ENCODE measurements around the gene GNB2.
"Not testable (repeated sequence)": the region's sequence is repeated elsewhere in the genome, so short reads cannot be mapped to it uniquely, and the experiment has no call there.

GNB2 gene

DNA sequence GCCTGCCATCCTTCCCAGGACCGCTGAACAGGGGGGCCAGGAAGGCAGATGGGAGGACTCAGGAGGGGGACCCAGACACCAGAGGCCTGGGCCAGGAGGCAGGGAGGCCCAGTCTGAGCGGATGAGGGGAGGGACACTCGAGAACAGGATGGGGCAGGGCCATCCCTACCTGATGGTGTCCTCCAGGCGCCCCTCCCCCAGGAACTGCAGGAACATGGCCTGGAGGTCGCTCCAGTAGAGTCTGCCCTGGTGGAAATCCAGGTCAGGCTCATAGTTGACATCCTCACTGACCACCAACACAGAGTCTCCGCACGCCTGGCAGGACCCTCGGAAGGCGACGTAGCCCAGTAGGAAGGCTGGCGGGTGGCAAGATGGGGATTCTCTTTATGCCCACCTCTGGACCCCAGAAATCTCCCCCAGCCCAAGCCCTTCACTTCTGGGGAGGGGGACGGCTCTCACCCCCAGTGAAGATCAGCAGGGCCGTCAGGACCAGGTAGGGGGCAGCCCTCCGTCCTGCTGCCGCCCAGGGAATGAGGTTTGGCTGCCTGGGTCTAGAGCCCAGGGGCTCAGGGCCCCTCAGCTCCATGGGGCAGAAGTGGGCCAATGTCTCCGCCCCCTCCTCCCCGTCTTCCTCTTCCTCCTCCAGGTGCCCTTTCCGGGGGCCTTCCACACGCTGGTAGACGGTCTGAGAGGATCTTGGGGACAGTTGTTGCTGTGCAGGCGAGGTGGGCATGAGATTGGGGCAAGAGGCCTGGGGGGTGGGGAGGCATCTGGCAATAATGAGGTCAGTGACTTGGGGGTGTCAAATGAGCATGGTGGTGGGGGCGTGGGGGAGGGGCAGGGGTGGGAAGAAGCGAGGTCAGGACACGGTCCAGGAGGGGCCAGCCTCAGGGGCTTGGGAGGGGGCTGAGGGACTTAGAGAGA lies 32.8 kb upstream of the GNB2 start:
- Histone ChIP-seq H3K9ac (ENCODE audit: low read depth in 1 of 2, low read length in 2 of 2) (no peak overlapping the region), H3K9me3 (ENCODE audit: control insufficient read depth in 1 of 2, low read length in 2 of 2) (no peaks in the 10 kb centered on the region), H3K4me1 (ENCODE audit: control insufficient read depth in 1 of 2, insufficient read depth in 2 of 2, low read length in 2 of 2) (peaks cover 4 to 8% of the 10 kb centered on the region in 2 donors), H3K36me3 (ENCODE audit: control insufficient read depth in 1 of 2, insufficient read depth in 2 of 2, low read length in 2 of 2) (no peaks in the 10 kb centered on the region), H3K27me3 (ENCODE audit: control insufficient read depth in 1 of 2, insufficient read depth in 2 of 2, low read length in 2 of 2) (peaks cover 3 to 8% of the 10 kb centered on the region in 2 donors), H3K27ac (ENCODE audit: low read depth, low read length) (no peak overlapping the region), H3K4me3 (ENCODE audit: low read depth in 1 of 2, low read length in 2 of 2) (no peak overlapping the region)

DNA sequence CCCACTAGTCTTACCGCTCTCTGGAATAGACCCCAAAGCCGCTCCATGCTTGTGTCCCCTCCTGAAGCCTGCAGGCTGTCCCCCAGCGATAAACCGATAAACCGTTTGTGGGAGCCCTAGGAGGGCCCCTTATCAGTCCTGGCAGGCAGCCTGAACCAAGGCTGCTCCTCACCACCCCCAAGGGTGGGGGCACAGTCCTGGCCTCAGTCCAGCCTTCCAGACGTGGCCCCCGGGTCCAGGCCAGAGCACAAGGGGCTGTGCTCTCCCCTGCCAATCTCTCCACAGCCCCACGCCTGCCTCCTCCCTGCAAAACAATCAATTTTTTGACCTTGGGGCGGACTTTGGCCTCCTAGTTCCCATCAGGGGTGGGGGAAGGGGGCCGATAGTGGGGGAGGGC lies 32.1 kb upstream of the GNB2 start, which contains the start of gene TFR2:
Gene TFR2 (minus strand): TSS at position 90 of the 397 bp plus-strand sequence. CDS start 43 bp downstream, at position 47.
- Histone ChIP-seq H3K9ac (ENCODE audit: low read depth in 1 of 2, low read length in 2 of 2) (no peak within 1 kb of the TSS), H3K4me1 (ENCODE audit: control insufficient read depth in 1 of 2, insufficient read depth in 2 of 2, low read length in 2 of 2) (peaks cover 4 to 8% of the 10 kb centered on the region in 2 donors), H3K9me3 (ENCODE audit: control insufficient read depth in 1 of 2, low read length in 2 of 2) (no peaks in the 10 kb centered on the region), H3K36me3 (ENCODE audit: control insufficient read depth in 1 of 2, insufficient read depth in 2 of 2, low read length in 2 of 2) (no peaks in the 10 kb centered on the region), H3K4me3 (ENCODE audit: low read depth in 1 of 2, low read length in 2 of 2) (no peak within 1 kb of the TSS), H3K27ac (ENCODE audit: low read depth, low read length) (no peak within 1 kb of the TSS), H3K27me3 (ENCODE audit: control insufficient read depth in 1 of 2, insufficient read depth in 2 of 2, low read length in 2 of 2) (peaks cover 3 to 11% of the 10 kb centered on the region in 2 donors)

DNA sequence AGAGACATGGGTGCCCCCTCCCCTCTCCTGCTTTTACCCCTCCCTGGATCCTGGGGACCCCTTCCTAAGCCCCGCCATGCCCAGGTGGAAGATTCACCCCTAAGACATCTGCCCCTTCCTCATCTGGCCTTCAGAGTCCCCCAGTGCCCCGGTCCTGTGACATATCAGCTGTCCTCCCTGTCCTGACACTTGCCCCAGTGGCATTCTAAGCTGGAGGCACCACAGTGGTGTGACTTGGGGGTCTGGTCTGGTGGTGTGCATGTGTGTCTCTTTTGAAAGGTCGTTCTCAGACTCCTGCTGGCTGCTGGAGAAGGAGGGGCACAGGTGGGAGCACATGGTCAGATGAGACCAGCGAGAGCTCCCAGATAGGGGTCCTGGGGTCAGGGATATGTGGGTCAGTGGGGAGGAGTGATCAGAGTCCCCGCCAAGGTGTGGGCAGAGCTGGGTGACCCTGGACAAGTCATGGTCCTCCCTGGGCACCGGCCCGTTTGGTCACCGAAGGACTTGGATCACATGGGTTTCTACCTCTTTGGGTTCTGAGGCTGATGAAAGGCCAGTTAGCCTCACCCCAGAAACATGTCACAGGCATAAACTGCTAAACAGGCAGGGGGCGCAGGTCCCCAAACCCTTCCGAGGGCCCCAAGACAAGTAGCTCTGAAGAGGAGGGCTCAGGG lies 31.5 kb upstream of the GNB2 start:
- H3K9ac ChIP-seq (ENCODE audit: low read depth in 1 of 2, low read length in 2 of 2): no peak overlapping the region
- no peaks in the 10 kb centered on the region for H3K9me3 ChIP-seq (ENCODE audit: control insufficient read depth in 1 of 2, low read length in 2 of 2)
- no peak overlapping the region for H3K4me3 ChIP-seq (ENCODE audit: low read depth in 1 of 2, low read length in 2 of 2)
- no peak overlapping the region for H3K27ac ChIP-seq (ENCODE audit: low read depth, low read length)
- H3K4me1 ChIP-seq (ENCODE audit: control insufficient read depth in 1 of 2, insufficient read depth in 2 of 2, low read length in 2 of 2): peaks cover 4 to 8% of the 10 kb centered on the region in 2 donors
- peaks cover 3 to 12% of the 10 kb centered on the region in 2 donors for H3K27me3 ChIP-seq (ENCODE audit: control insufficient read depth in 1 of 2, insufficient read depth in 2 of 2, low read length in 2 of 2)
- H3K36me3 ChIP-seq (ENCODE audit: control insufficient read depth in 1 of 2, insufficient read depth in 2 of 2, low read length in 2 of 2): no peaks in the 10 kb centered on the region

DNA sequence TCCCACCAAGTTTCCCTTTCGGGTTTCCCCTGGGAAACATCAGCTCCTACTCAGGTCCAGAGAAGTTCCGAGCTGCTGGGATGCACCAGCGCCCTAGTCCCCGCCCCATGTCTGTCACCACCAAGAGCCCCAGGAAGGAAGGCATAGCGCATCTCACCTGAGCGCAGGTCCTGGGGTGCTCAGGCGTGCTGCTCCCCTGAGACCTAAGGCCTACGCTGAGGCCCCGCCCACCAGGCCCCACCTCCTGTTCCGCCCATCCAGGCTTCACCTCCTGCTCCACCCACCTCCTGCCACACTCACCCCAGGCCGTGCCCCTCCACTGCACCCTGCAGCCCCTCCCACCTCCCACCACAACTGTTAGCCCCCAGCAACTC lies 31.0 kb upstream of the GNB2 start:
- H3K27me3 ChIP-seq (ENCODE audit: control insufficient read depth in 1 of 2, insufficient read depth in 2 of 2, low read length in 2 of 2): peaks cover 3 to 12% of the 10 kb centered on the region in 2 donors
- no peak overlapping the region for H3K4me3 ChIP-seq (ENCODE audit: low read depth in 1 of 2, low read length in 2 of 2)
- H3K4me1 ChIP-seq (ENCODE audit: control insufficient read depth in 1 of 2, insufficient read depth in 2 of 2, low read length in 2 of 2): peaks cover 4 to 8% of the 10 kb centered on the region in 2 donors
- H3K9me3 ChIP-seq (ENCODE audit: control insufficient read depth in 1 of 2, low read length in 2 of 2): no peaks in the 10 kb centered on the region
- no peaks in the 10 kb centered on the region for H3K36me3 ChIP-seq (ENCODE audit: control insufficient read depth in 1 of 2, insufficient read depth in 2 of 2, low read length in 2 of 2)
- H3K9ac ChIP-seq (ENCODE audit: low read depth in 1 of 2, low read length in 2 of 2): no peak overlapping the region
- H3K27ac ChIP-seq (ENCODE audit: low read depth, low read length): no peak overlapping the region

DNA sequence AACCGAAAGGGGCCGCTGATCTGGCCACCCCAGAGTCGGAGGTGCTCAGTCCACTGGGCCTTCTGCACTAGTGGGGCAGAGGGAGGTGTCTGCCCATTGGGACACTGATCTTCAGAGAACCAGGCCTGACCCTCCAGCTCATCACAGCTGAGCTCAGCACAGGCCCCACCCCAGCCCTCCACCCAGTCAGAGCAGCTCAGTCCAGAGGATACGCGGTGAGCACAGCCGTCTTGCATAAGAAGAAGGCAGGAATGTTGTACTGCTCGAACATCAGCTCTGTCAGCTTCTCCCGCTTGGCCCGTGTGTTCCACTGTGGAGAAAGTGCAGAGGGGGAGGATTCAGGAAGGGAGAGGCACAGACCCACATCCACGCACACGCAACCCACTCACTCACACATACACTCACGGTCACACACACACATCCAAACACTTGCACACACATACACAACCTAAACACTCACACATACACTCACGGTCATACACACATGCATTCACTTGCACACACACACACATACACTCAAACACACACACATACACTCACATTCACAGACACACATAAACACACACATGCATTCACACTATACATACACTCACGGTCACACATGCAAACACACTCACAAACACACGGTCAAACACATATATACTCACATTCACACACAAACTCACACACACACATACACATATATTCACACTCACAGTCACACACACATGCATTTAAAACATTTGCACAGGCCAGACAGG lies 23.5 kb upstream of the GNB2 start:
- no peaks in the 10 kb centered on the region for H3K4me1 ChIP-seq (ENCODE audit: control insufficient read depth in 1 of 2, insufficient read depth in 2 of 2, low read length in 2 of 2)
- no peaks in the 10 kb centered on the region for H3K36me3 ChIP-seq (ENCODE audit: control insufficient read depth in 1 of 2, insufficient read depth in 2 of 2, low read length in 2 of 2)
- H3K9ac ChIP-seq (ENCODE audit: low read depth in 1 of 2, low read length in 2 of 2): no peak overlapping the region
- H3K4me3 ChIP-seq (ENCODE audit: low read depth in 1 of 2, low read length in 2 of 2): no peak overlapping the region
- H3K27me3 ChIP-seq (ENCODE audit: control insufficient read depth in 1 of 2, insufficient read depth in 2 of 2, low read length in 2 of 2): peaks cover 9 to 12% of the 10 kb centered on the region in 2 donors
- no peak overlapping the region for H3K27ac ChIP-seq (ENCODE audit: low read depth, low read length)
- H3K9me3 ChIP-seq (ENCODE audit: control insufficient read depth in 1 of 2, low read length in 2 of 2): no peaks in the 10 kb centered on the region

DNA sequence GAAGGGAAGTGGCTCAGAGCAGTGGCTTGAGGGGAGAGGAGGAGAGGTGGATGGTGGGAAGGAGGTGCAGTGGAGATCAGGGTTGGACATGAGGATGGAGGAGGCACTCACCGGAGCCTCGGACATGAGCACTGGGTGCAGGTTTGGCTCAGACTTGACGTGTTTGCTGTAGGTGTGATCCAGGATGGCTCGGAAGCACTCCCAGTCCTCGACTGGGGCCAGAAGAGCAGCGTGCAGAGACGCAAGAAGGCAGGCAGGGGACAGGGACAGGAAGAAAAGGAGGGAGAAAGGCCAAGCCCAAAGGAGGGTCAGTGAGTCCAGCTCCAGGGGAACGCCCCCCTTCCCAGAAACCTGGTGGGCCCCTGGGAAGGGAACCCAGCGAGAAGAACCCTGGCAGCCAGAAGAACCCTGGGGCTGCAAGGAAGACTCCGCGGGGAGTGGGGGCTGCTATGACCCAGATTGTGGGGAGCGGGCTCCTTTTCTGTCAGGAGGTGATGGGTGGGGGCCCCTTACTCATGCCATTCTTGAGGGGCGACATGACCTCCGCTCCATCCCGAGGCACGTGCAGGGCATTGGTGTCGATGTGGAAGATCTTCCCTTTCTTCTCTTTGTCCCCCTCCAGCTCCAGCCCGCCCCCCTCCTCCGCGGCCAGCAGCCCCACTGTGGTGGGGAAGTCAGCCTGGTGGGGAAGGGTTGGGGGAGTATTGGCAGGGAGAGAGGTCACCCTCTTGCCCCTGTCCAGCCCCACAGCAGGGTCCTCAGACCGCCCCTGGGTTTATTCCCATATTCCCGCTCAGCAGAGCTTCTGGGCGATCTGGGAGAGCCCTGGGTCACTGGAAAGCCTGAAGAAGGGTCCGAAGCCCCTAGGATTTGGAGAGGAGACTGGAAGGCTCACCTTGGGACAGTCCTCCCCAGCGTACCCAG lies 18.4 kb upstream of the GNB2 start:
- no peak overlapping the region for H3K4me3 ChIP-seq (ENCODE audit: low read depth in 1 of 2, low read length in 2 of 2)
- no peaks in the 10 kb centered on the region for H3K36me3 ChIP-seq (ENCODE audit: control insufficient read depth in 1 of 2, insufficient read depth in 2 of 2, low read length in 2 of 2)
- H3K9me3 ChIP-seq (ENCODE audit: control insufficient read depth in 1 of 2, low read length in 2 of 2): no peaks in the 10 kb centered on the region
- no peaks in the 10 kb centered on the region for H3K4me1 ChIP-seq (ENCODE audit: control insufficient read depth in 1 of 2, insufficient read depth in 2 of 2, low read length in 2 of 2)
- peaks cover 25 to 28% of the 10 kb centered on the region in 2 donors for H3K27me3 ChIP-seq (ENCODE audit: control insufficient read depth in 1 of 2, insufficient read depth in 2 of 2, low read length in 2 of 2)
- no peak overlapping the region for H3K27ac ChIP-seq (ENCODE audit: low read depth, low read length)
- H3K9ac ChIP-seq (ENCODE audit: low read depth in 1 of 2, low read length in 2 of 2): no peak overlapping the region

DNA sequence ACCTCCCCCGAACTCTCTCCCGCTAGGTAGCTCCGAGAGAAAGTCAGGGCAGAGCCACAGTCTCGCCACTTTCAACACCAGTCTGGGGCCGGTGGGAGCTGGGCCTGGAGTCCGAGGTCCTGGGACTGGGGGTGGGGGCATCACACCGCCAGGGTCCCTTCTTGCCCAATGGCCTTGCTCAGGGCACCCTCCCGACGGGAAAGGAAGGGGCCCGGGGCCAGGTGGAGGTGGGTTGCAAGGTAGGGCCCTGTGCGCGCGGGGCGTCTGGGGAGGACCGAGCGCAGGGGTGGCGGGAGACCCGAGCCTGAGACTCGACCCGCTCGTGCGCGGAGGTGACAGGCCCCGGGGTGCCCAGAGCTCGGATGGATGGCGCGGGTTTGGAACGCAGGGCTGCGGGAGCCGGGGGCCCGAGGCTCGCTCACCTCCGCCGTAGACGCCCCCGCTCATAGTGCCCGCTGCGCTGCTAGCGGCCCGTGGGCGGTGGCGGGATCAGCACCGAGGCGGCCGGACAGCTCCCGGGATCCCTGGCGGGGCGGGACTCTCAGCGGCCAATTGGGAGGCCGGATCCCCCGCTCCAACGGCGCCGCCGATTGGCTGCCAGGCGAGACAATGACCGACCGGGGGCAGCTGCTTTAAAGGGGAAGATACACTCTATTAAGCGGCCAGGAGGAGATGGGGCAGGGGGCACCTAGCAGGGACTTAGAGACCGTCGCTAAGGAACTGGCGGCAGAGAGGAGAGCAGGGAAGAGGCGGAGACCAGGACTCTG lies 17.4 kb upstream of the GNB2 start, which contains the start of gene ACTL6B:
Gene ACTL6B (minus strand): TSS at position 541 of the 767 bp plus-strand sequence. CDS start 94 bp downstream, at position 447.
- Histone ChIP-seq H3K4me3 (ENCODE audit: low read depth in 1 of 2, low read length in 2 of 2) (no peak within 1 kb of the TSS), H3K9ac (ENCODE audit: low read depth in 1 of 2, low read length in 2 of 2) (no peak within 1 kb of the TSS)

DNA sequence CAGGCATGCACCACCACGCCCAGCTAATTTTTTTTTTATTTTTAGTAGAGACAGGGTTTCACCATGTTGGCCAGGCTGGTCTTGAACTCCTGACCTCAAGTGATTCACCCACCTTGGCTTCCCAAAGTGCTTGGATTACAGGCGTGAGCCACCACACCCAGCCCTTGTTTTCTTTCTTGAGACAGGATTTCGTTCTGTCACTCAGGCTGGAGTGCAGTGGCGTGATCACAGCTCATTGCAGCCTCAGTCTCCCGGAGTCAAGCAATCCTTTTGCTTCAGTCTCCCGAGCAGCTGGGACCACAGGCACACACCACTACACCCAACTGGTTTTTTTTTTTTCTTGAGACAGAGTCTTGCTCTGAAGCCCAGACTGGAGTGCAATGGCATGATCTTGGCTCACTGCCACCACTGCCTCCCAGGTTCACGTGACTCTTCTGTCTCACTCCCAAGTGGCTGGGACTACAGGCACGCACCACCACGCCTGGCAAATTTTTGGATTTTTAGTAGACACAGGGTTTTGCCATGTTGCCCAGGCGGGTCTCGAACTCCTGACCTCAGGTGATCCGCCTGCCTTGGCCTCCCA lies 11.3 kb upstream of the GNB2 start:
- H3K9ac ChIP-seq (ENCODE audit: low read depth in 1 of 2, low read length in 2 of 2); H3K9me3 ChIP-seq (ENCODE audit: control insufficient read depth in 1 of 2, low read length in 2 of 2); H3K4me1 ChIP-seq (ENCODE audit: control insufficient read depth in 1 of 2, insufficient read depth in 2 of 2, low read length in 2 of 2); H3K27me3 ChIP-seq (ENCODE audit: control insufficient read depth in 1 of 2, insufficient read depth in 2 of 2, low read length in 2 of 2); H3K36me3 ChIP-seq (ENCODE audit: control insufficient read depth in 1 of 2, insufficient read depth in 2 of 2, low read length in 2 of 2); H3K27ac ChIP-seq (ENCODE audit: low read depth, low read length); H3K4me3 ChIP-seq (ENCODE audit: low read depth in 1 of 2, low read length in 2 of 2): not testable (repeated sequence)

More for the DNA sequence above, 17.4 kb upstream of the GNB2 start, which contains the start of gene ACTL6B:
- no peaks in the 10 kb centered on the region for H3K36me3 ChIP-seq (ENCODE audit: control insufficient read depth in 1 of 2, insufficient read depth in 2 of 2, low read length in 2 of 2)
- no peak within 1 kb of the TSS for H3K27ac ChIP-seq (ENCODE audit: low read depth, low read length)
- H3K9me3 ChIP-seq (ENCODE audit: control insufficient read depth in 1 of 2, low read length in 2 of 2): no peaks in the 10 kb centered on the region
- H3K4me1 ChIP-seq (ENCODE audit: control insufficient read depth in 1 of 2, insufficient read depth in 2 of 2, low read length in 2 of 2): no peaks in the 10 kb centered on the region
- H3K27me3 ChIP-seq (ENCODE audit: control insufficient read depth in 1 of 2, insufficient read depth in 2 of 2, low read length in 2 of 2): peaks cover 25 to 28% of the 10 kb centered on the region in 2 donors
